ENCODE data around the gene EVC. TPM values are rescaled to one million over a fixed set of nuclear protein-coding genes. Genes with fewer than 3 reads are reported as not detected.

EVC gene
- total and polyA plus RNA-seq, 5 donors = 5.8 to 14.0 (median 11.7) TPM

DNA sequence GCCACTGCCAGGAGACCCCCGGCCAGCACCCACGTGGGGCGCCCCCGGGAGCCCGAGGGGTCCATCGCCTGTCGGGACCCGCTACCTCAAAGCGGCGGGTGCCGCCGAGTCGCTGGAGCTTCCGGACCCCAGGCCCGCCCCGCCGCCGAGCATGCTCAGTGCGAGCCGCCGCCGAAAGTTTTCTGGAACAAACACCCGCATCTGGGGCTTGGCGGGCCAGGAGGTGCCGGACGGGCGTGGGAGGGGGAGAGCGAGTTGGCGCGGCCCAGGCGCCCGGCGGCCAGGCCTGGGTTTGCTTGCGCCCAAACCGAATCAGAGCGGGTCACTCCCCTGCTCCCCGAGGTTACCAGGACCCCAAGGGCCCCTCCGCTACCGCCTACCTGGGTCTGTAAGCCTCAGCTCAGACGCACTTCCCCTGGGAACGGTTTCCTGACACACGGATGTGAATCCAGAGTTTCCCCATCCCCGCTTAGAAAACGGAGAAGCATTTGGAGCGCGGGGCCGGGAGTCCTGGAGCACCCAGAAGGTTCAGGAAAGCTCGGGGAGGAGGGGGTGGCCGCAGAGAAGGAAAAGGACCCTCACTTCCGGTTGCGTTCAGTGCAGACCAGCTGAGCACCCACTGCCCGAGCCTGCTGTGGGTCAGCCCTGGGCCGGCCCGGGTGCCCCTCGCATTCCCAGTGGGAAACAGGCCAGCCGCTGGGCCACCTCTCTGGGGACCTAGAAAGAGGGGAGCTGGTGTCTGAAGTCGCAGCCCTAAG, 2.4 kb upstream of the EVC start, which contains the start of gene EVC2:
Gene EVC2, minus strand, starts transcription at position 111 of the 758 bp plus-strand sequence. Its CDS starts 46 bp downstream, at position 65.
- Histone ChIP-seq H3K9me3 (ENCODE audit: control insufficient read depth, low read length) (no peaks in the 10 kb centered on the region), H3K4me1 (ENCODE audit: control insufficient read depth, insufficient read depth, low read length) (no peaks in the 10 kb centered on the region), H3K4me3 (ENCODE audit: low read length) (peak within 1 kb of the TSS; percentile 90), H3K27me3 (ENCODE audit: control insufficient read depth, insufficient read depth) (no peaks in the 10 kb centered on the region), H3K27ac (ENCODE audit: low read length) (peak within 1 kb of the TSS; percentile 18)
- ATAC-seq = peak; percentile 81 to 88
- WGBS = 5% methylated on average over 57 of the region's 57 CpGs
- DNase-seq = peak; percentile 83 to 94 (median 93)
- intact Hi-C loops (cut with DNase I) = no loop called here

DNA sequence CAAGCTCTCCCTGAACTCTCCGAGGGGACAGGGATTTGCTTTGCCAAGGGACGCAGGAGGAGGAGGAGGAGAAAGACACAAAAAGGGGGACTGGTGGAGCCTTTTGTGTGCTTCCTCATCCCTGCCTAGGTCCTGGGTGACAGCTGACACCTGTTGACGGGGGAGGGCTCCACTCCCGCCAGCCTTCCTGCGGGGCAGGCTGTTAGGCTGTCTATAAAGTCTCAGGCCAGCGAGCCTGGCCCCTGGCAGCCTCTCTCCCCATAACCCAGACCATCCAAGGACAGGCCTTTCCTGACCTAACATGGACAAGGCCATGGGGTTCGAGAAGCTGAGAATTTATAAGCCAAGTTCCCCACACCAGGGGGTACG, 1.8 kb upstream of the EVC start:
- intact Hi-C loops (cut with DNase I) = no loop called here
- no peaks in the 10 kb centered on the region for H3K4me1 ChIP-seq (ENCODE audit: control insufficient read depth, insufficient read depth, low read length)

DNA sequence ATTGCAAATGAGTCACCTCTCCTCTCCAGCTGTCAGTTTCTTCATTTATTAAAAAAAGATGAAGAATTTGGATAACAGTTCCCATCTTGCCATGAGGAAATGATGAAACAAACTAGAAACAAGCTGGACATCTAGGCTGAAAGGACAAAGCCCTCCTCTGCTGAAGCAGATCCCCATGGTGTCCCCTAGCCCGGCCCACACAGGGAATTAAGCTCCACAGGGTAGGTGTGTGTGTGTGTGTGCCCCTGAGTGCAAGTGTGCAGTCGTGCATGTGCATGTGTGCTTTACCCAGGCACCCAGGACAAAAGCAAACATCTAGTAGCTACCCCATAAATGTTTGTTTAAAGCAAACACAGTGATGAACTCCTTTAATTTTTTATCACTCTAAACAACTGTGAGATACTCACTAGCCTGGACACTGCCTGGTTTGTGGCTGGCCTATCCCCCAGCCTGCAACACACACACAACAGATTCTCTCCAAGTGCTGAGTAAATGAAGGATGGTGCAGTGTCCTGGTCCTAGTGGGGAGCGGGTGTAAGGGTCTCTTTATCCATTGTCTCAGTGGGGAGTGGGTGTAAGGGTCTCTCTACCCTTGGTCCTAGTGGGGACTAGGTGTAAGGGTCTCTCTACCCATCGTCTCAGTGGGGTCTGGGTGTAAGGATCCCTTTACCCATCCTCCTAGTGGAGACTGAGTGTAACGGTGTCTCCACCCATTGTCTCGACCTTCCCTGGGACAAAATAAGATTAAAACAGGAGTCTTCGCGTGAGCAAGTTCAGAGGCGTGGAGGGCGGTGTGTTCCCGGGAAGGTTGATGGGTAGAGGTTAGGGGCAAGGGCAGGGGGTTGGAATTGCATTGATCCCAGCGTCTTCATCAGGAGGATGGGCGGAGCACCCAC, 688 bp upstream of the EVC start:
- ATAC-seq (peak; percentile 7 to 30), DNase-seq (no peak)
- H3K27ac ChIP-seq (ENCODE audit: low read length) = peak overlapping the region; percentile 57
- no peaks in the 10 kb centered on the region for H3K4me1 ChIP-seq (ENCODE audit: control insufficient read depth, insufficient read depth, low read length)
- intact Hi-C loops (cut with DNase I) = no loop called here
- peak overlapping the region; percentile 51 for H3K4me3 ChIP-seq (ENCODE audit: low read length)
- H3K27me3 ChIP-seq (ENCODE audit: control insufficient read depth, insufficient read depth) = no peaks in the 10 kb centered on the region
- WGBS = 24% methylated on average over 13 of the region's 13 CpGs
- H3K9me3 ChIP-seq (ENCODE audit: control insufficient read depth, low read length) = no peaks in the 10 kb centered on the region

More for the DNA sequence above, 1.8 kb upstream of the EVC start:
- peak in 1 of 3 donors; percentile 61 for DNase-seq
- H3K4me3 ChIP-seq (ENCODE audit: low read length) = no peak overlapping the region
- no peaks in the 10 kb centered on the region for H3K27me3 ChIP-seq (ENCODE audit: control insufficient read depth, insufficient read depth)
- no peak for ATAC-seq
- 57% methylated on average over 8 of the region's 8 CpGs for WGBS
- H3K27ac ChIP-seq (ENCODE audit: low read length) = no peak overlapping the region
- H3K9me3 ChIP-seq (ENCODE audit: control insufficient read depth, low read length) = no peaks in the 10 kb centered on the region

DNA sequence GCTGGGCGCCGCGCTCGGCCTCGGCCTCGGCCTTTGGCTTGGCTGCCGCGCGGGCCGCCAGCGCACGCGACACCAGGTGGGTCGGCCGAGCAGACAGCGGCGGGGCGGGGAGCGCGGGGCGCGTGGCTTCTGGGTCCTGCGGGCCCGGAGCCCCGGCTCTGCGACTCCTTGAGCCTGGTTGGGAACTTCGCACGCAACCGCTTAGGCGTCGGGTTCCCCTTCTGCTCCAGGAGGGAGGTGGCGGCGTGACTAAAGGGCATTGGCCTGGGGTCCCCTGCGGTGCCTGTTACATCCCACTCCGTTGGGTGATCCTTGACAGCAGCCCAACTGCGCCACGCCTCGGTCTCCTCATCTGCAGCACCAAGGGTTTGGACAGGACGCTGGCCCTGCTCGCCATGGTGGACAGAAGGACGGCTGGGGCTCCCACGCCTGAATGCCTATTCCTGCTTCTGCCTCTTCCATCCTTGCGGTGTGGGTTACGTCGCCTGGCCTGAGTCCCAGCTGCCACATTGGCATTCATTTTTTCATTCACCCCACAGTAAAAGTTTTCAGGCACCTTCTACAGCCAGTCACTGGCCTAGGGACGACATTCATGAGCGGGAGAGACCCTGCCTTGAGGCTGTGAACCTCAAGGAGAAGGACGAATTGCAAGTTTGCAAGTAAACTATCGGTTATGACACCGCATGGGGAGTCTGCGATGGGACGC, 631 bp downstream of the EVC start:
- 13% methylated on average over 52 of the region's 52 CpGs for WGBS

GRCh38 chr4:5712517-5712916, 1.5 kb downstream of the EVC start:
- no peaks in the 10 kb centered on the region for H3K4me1 ChIP-seq (ENCODE audit: control insufficient read depth, insufficient read depth, low read length)
- H3K27me3 ChIP-seq (ENCODE audit: control insufficient read depth, insufficient read depth) = no peaks in the 10 kb centered on the region
- ATAC-seq (no peak), DNase-seq (no peak)
- H3K9me3 ChIP-seq (ENCODE audit: control insufficient read depth, low read length) = no peaks in the 10 kb centered on the region
- intact Hi-C loops (cut with DNase I) = no loop called here
- no peak overlapping the region for H3K27ac ChIP-seq (ENCODE audit: low read length)
- no peak overlapping the region for H3K4me3 ChIP-seq (ENCODE audit: low read length)
- WGBS = 95% methylated on average over 7 of the region's 7 CpGs

More for the DNA sequence above, 631 bp downstream of the EVC start:
- no peak overlapping the region for H3K27ac ChIP-seq (ENCODE audit: low read length)
- H3K9me3 ChIP-seq (ENCODE audit: control insufficient read depth, low read length) = no peaks in the 10 kb centered on the region
- peak overlapping the region; percentile 51 for H3K4me3 ChIP-seq (ENCODE audit: low read length)
- H3K27me3 ChIP-seq (ENCODE audit: control insufficient read depth, insufficient read depth) = no peaks in the 10 kb centered on the region
- ATAC-seq = peak; percentile 2 to 3
- no peaks in the 10 kb centered on the region for H3K4me1 ChIP-seq (ENCODE audit: control insufficient read depth, insufficient read depth, low read length)
- DNase-seq = peak; percentile 36 to 74 (median 72)
- intact Hi-C loops (cut with DNase I) = no loop called here

- intact Hi-C loops (cut with DNase I) = no loop called here
- no peaks in the 10 kb centered on the region for H3K27me3 ChIP-seq (ENCODE audit: control insufficient read depth, insufficient read depth)
- WGBS = 94% methylated on average over 3 of the region's 3 CpGs
- DNase-seq (no peak), ATAC-seq (no peak)
- no peaks in the 10 kb centered on the region for H3K4me1 ChIP-seq (ENCODE audit: control insufficient read depth, insufficient read depth, low read length)
- H3K27ac ChIP-seq (ENCODE audit: low read length) = no peak overlapping the region
- H3K9me3 ChIP-seq (ENCODE audit: control insufficient read depth, low read length) = no peaks in the 10 kb centered on the region
- no peak overlapping the region for H3K4me3 ChIP-seq (ENCODE audit: low read length)
Measured at GRCh38 chr4:5712931-5713330, 1.9 kb downstream of the EVC start.

DNA sequence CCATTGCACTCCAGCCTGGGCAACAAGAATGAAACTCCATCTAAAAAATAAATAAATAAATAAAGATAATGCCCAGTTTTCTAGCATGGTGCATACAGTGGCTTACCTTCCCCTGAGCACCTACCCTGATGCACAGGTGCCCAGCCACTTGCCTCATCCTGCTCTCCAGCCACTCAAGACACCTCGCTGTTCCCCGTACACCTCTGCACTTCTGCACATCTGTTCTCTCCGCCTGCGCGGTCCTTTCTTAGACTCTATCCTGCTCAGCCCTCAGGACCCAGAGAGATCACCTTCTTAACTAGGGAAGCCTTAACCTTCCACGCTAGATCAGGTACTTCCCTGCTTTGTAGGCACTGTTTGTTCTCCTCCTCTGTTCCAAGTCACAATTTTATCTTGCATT, 2.9 kb downstream of the EVC start:
- 88% methylated on average over 6 of the region's 6 CpGs for WGBS
- intact Hi-C loops (cut with DNase I) = no loop called here
- ATAC-seq = no peak
- Histone ChIP-seq H3K27ac (ENCODE audit: low read length) (no peak overlapping the region), H3K4me1 (ENCODE audit: control insufficient read depth, insufficient read depth, low read length) (no peaks in the 10 kb centered on the region), H3K4me3 (ENCODE audit: low read length) (no peak overlapping the region), H3K9me3 (ENCODE audit: control insufficient read depth, low read length) (no peaks in the 10 kb centered on the region), H3K27me3 (ENCODE audit: control insufficient read depth, insufficient read depth) (no peaks in the 10 kb centered on the region)
- DNase-seq = no peak

- no peak for DNase-seq
- no peak for ATAC-seq
- Histone ChIP-seq H3K9me3 (ENCODE audit: control insufficient read depth, low read length) (no peaks in the 10 kb centered on the region), H3K27me3 (ENCODE audit: control insufficient read depth, insufficient read depth) (no peaks in the 10 kb centered on the region), H3K27ac (ENCODE audit: low read length) (no peak overlapping the region), H3K4me1 (ENCODE audit: control insufficient read depth, insufficient read depth, low read length) (no peaks in the 10 kb centered on the region), H3K4me3 (ENCODE audit: low read length) (no peak overlapping the region)
- 70% methylated on average over 2 of the region's 2 CpGs for WGBS
- intact Hi-C loops (cut with DNase I) = no loop called here
Measured at GRCh38 chr4:5715357-5715756, 4.4 kb downstream of the EVC start.

DNA sequence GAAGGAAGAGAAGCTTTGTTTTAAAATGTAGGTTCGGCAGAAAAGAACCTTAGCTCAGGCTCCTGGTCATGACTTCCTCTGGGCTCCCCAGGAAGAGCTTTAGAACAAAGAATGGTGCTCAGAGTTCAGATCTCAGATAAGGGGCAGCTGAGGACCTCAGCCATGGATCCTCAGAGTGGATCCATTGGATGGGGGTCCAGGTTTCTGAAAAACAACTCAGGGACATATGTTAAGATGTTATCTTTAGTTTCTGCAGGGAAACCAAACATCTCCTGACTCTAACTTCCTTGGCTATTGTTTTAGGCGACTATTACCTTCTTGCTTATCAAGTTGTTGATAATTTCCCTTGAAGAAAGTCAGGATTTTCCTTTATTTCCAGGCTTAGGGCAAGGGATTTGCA, 5.4 kb downstream of the EVC start:
- ATAC-seq (no peak), DNase-seq (no peak)
- 66% methylated on average over 2 of the region's 2 CpGs for WGBS
- H3K9me3 ChIP-seq (ENCODE audit: control insufficient read depth, low read length) = no peaks in the 10 kb centered on the region
- H3K27ac ChIP-seq (ENCODE audit: low read length) = no peak overlapping the region
- no peaks in the 10 kb centered on the region for H3K4me1 ChIP-seq (ENCODE audit: control insufficient read depth, insufficient read depth, low read length)
- intact Hi-C loops (cut with DNase I) = no loop called here
- H3K27me3 ChIP-seq (ENCODE audit: control insufficient read depth, insufficient read depth) = no peaks in the 10 kb centered on the region
- no peak overlapping the region for H3K4me3 ChIP-seq (ENCODE audit: low read length)

DNA sequence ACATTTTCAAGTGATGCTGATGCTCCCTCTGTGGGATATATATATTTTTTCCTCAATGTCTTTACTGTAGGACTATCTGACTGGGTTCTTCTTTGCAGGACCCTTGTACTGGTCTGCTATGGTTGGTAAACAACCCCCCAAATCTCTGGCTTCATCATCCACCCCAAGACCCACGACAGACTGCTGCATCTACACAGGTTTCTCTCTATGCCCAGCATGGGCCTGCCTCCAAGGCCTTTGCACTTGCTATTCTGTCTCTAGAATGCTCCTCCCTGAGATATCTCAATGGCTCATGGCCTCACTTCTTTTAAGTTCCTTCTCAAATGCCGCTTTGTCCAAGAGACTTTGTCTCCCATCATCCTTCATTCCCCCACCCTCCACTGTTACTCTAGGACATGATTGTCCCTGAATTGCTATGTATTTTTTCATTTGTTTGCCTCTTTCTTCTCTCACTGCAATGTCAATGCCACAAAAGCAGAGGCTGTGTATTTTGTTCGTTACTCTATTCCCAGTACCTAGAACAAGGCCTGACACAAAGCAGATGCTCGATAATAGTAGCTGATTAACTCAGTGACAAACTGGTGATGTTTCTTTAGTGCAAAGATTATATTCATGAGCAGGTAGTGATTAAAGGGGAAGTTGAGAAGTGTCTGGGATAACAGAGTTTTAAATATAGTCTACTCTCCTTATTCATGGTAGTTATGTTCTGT, 6.6 kb downstream of the EVC start:
- no peak for ATAC-seq
- H3K9me3 ChIP-seq (ENCODE audit: control insufficient read depth, low read length) = no peaks in the 10 kb centered on the region
- no peak overlapping the region for H3K27ac ChIP-seq (ENCODE audit: low read length)
- WGBS = 92% methylated on average over 4 of the region's 4 CpGs
- H3K4me1 ChIP-seq (ENCODE audit: control insufficient read depth, insufficient read depth, low read length) = no peaks in the 10 kb centered on the region
- intact Hi-C loops (cut with DNase I) = no loop called here
- no peak for DNase-seq
- H3K27me3 ChIP-seq (ENCODE audit: control insufficient read depth, insufficient read depth) = no peaks in the 10 kb centered on the region
- H3K4me3 ChIP-seq (ENCODE audit: low read length) = no peak overlapping the region
